Measurements from ENCODE around the gene VEZF1. TPM values are rescaled to one million over a fixed set of nuclear protein-coding genes. Genes with fewer than 3 reads are reported as not detected.

Gene VEZF1
- polyA plus RNA-seq, 3 donors from 2014 or later: 35.8 to 54.1 (median 40.1) TPM

DNA sequence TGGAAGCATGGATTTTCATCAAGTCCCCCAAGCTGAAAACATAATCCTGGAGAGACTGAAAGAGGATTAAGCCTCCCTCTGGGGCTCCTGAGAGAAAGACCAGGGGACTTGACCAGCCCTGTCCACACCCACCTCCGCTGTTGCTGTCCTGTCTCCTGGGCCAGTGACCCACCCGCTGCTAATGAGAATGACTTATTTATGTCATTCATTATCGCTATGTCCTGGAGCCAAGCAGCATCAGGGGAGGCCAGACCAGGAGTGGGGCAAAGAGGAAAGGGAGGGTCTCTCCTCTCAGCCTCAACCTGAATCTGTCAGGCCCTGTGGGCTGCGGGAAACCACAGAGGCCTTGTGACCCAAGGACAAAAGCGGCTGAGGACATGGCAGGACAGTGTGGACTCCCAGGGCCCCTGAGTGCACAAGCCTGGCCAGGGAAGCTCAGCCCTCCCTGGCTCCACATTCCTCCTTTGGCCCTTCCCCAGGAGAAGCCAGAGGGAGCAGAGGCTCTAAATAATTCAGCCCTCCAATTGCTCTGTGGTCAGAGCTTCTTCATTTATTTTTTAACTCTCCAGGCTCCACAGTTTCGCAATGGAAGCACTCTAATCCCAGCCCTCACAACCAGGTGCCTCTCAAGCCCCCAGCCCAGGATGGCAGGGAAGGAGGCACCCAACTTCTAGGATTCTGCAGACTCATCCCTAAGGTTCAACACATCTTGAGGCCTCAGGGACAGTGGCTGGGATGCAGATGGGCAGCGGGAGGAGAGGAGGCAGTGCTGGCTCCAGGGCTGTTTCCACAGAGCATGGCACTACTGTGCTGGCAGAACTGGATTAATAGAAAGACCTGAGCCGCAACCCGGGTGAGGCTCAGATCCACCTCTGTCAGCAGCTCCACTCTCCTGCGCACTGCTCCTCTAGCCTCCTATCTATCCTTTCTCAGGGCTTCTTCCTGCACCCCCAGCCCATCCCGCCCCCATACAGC is 51.9 kb downstream of the VEZF1 start:
- H3K27ac Mint-ChIP-seq: no peak overlapping the region
- H3K4me3 Mint-ChIP-seq: peak overlapping the region in 1 of 5 donors; percentile 17
- peaks cover 0 to 2% of the 10 kb centered on the region in 2 donors for H3K4me1 Mint-ChIP-seq
- no peak for DNase-seq
- no peaks in the 10 kb centered on the region for H3K9me3 Mint-ChIP-seq
- peaks cover 0 to 3% (median 0%) of the 10 kb centered on the region in 3 donors for H3K36me3 Mint-ChIP-seq
- peaks cover 5 to 14% (median 6%) of the 10 kb centered on the region in 3 donors for H3K27me3 Mint-ChIP-seq (ENCODE audit: low read depth in 3 of 3)

GRCh38 chr17:57931488-57932137 is 56.4 kb downstream of the VEZF1 start:
- Mint-ChIP-seq H3K4me3 (no peak overlapping the region), H3K27me3 (ENCODE audit: low read depth in 3 of 3) (peaks cover 5 to 8% (median 6%) of the 10 kb centered on the region in 3 donors), H3K9me3 (no peaks in the 10 kb centered on the region), H3K36me3 (no peaks in the 10 kb centered on the region), H3K27ac (no peak overlapping the region), H3K4me1 (no peaks in the 10 kb centered on the region)
- no peak for DNase-seq

- Mint-ChIP-seq H3K27me3 (ENCODE audit: low read depth in 3 of 3) (peaks cover 3 to 9% (median 4%) of the 10 kb centered on the region in 3 donors), H3K27ac (no peak overlapping the region), H3K4me1 (no peaks in the 10 kb centered on the region), H3K9me3 (no peaks in the 10 kb centered on the region), H3K4me3 (no peak overlapping the region), H3K36me3 (no peaks in the 10 kb centered on the region)
- no peak for DNase-seq
These were observed 57.8 kb downstream of the VEZF1 start for GRCh38 chr17:57930239-57930638.

GRCh38 chr17:57929386-57929785 is 58.7 kb downstream of the VEZF1 start:
- no peak for DNase-seq
- H3K27ac Mint-ChIP-seq: no peak overlapping the region
- H3K27me3 Mint-ChIP-seq (ENCODE audit: low read depth in 3 of 3): peaks cover 3 to 9% (median 4%) of the 10 kb centered on the region in 3 donors

DNA sequence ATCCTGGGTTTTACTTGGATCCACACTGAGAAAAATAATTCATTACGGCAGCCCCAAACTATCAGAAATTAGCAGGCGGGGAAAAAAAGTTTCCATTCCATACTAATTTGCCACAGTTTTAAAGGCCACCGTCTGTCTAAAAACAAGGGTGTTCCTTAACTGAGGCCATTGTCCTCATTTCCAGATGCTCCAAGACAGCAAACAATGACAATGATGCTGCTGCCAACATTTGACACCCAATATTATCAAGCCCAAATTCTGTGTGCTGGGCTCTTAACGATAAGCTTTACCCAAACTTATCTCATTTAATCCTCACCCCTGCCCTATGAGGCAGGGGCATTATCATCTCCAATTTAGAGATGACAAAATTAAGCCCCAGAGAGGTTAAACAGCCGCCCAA is 59.1 kb downstream of the VEZF1 start:
- Mint-ChIP-seq H3K27ac (no peak overlapping the region), H3K36me3 (no peaks in the 10 kb centered on the region), H3K9me3 (no peaks in the 10 kb centered on the region), H3K27me3 (ENCODE audit: low read depth in 3 of 3) (peaks cover 4 to 8% (median 4%) of the 10 kb centered on the region in 3 donors), H3K4me3 (no peak overlapping the region), H3K4me1 (peaks cover 5 to 10% of the 10 kb centered on the region in 2 donors)
- DNase-seq: no peak

More at GRCh38 chr17:57929386-57929785, 58.7 kb downstream of the VEZF1 start:
- H3K36me3 Mint-ChIP-seq: no peaks in the 10 kb centered on the region
- H3K4me1 Mint-ChIP-seq: peaks cover 3 to 8% of the 10 kb centered on the region in 2 donors
- no peak overlapping the region for H3K4me3 Mint-ChIP-seq
- no peaks in the 10 kb centered on the region for H3K9me3 Mint-ChIP-seq

GRCh38 chr17:57927048-57927723 is 60.9 kb downstream of the VEZF1 start:
- Mint-ChIP-seq H3K36me3 (no peaks in the 10 kb centered on the region), H3K9me3 (no peaks in the 10 kb centered on the region), H3K27ac (no peak overlapping the region), H3K4me1 (peaks cover 14 to 26% of the 10 kb centered on the region in 2 donors), H3K4me3 (no peak overlapping the region), H3K27me3 (ENCODE audit: low read depth in 3 of 3) (peaks cover 4 to 6% (median 6%) of the 10 kb centered on the region in 3 donors)
- DNase-seq: no peak

GRCh38 chr17:57926723-57927047 is 61.4 kb downstream of the VEZF1 start:
- no peak for DNase-seq
- Mint-ChIP-seq H3K4me1 (peaks cover 14 to 29% of the 10 kb centered on the region in 2 donors), H3K27me3 (ENCODE audit: low read depth in 3 of 3) (peaks cover 4 to 9% (median 8%) of the 10 kb centered on the region in 3 donors), H3K27ac (no peak overlapping the region), H3K4me3 (no peak overlapping the region), H3K9me3 (no peaks in the 10 kb centered on the region), H3K36me3 (no peaks in the 10 kb centered on the region)

GRCh38 chr17:57925361-57925990 is 62.6 kb downstream of the VEZF1 start:
- Mint-ChIP-seq H3K36me3 (no peaks in the 10 kb centered on the region), H3K4me3 (no peak overlapping the region), H3K9me3 (no peaks in the 10 kb centered on the region), H3K27me3 (ENCODE audit: low read depth in 3 of 3) (peaks cover 4 to 10% (median 8%) of the 10 kb centered on the region in 3 donors), H3K4me1 (peaks cover 14 to 29% of the 10 kb centered on the region in 2 donors), H3K27ac (no peak overlapping the region)
- no peak for DNase-seq

DNA sequence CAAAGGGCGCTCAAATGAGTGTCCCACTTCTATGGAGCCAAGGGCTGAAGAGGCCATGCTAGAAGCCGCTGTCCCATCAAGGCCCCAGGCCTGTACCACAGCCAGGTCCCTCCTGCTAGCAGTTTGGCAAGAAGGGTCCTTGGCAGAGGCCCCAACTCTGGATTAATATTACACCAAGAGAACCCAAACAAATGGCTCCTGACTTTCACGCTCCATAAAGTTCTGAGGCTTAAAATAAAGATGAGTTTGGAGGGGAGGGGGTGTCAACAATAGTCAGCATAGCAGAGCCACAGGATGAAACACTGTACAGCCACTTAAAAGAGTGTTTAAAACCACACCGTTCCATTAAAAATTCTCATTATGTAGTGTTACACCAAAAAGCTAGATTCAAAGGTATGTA is 63.4 kb downstream of the VEZF1 start:
- H3K4me3 Mint-ChIP-seq: no peak overlapping the region
- peaks cover 14 to 29% of the 10 kb centered on the region in 2 donors for H3K4me1 Mint-ChIP-seq
- H3K27ac Mint-ChIP-seq: no peak overlapping the region
- peaks cover 3 to 11% (median 10%) of the 10 kb centered on the region in 3 donors for H3K27me3 Mint-ChIP-seq (ENCODE audit: low read depth in 3 of 3)
- no peaks in the 10 kb centered on the region for H3K9me3 Mint-ChIP-seq
- no peaks in the 10 kb centered on the region for H3K36me3 Mint-ChIP-seq
- no peak for DNase-seq

Other genes starting within 250 kb of the VEZF1 start
- gene CCDC182, start 243.0 kb downstream of the VEZF1 start, polyA plus RNA-seq: not detected
- gene MRPS23, start 138.2 kb downstream of the VEZF1 start, polyA plus RNA-seq: 10 to 100 TPM; 38.1 to 42.3 (median 40.5) TPM
- gene CUEDC1, start 32.8 kb downstream of the VEZF1 start, polyA plus RNA-seq: 1 to 10 TPM in 1 of 3 donors, under 1 TPM in 2; 0.43 to 2.5 (median 0.52) TPM
- 10 to 100 TPM; 42.5 to 69.6 (median 55.8) TPM for gene SRSF1, start 19.0 kb upstream of the VEZF1 start, polyA plus RNA-seq
- gene DYNLL2, start 95.2 kb upstream of the VEZF1 start, polyA plus RNA-seq: 1 to 10 TPM in 1 of 3 donors, under 1 TPM in 2; 0.53 to 1.1 (median 0.90) TPM
- 1 to 10 TPM; 1.4 to 2.3 (median 1.4) TPM for gene OR4D1, start 160.1 kb upstream of the VEZF1 start, polyA plus RNA-seq
- under 1 TPM in 1 of 3 donors, not detected in 2; 0.11 TPM for gene OR4D2, start 178.7 kb upstream of the VEZF1 start, polyA plus RNA-seq
- gene EPX, start 204.5 kb upstream of the VEZF1 start, polyA plus RNA-seq: not detected
- 1 to 10 TPM; 1.6 to 7.9 (median 6.4) TPM for gene MKS1, start 231.0 kb upstream of the VEZF1 start, polyA plus RNA-seq

Data from immature natural killer cell (primary cell).